GM19468 (cell line): ENCODE measurements around the gene SLC6A9.

ENCODE experiments used
- ATAC-seq: cut with Tn5 transposase; IDR thresholded peaks from one replicate; pipeline ENCODE4 v1.9.1; 2021; ENCODE audit warnings: mild to moderate bottlenecking, moderate library complexity, moderate number of reproducible peaks; ENCODE audit not compliant: unreplicated experiment; ENCODE audit errors: extremely low read depth

Gene SLC6A9

DNA sequence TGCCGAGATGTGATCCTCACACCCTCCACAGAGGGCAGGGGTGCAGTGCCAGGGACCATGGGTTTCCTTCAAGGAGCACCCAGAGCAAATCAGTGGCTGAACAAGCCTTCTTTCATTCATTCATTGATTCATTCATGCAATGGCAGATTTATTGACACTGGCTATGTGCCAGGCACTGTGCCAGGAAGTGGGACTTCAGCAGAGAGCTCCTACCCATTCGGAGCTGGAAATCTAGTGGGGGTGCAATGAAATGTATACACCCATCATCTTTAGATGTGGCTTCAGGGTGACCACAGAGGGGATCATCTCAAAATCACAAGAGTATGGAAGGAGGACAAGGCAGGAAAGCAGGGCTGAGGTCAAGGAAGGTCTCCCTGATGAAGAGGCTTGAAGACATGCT, 18.9 kb downstream of the SLC6A9 start:
- no peak for ATAC-seq

DNA sequence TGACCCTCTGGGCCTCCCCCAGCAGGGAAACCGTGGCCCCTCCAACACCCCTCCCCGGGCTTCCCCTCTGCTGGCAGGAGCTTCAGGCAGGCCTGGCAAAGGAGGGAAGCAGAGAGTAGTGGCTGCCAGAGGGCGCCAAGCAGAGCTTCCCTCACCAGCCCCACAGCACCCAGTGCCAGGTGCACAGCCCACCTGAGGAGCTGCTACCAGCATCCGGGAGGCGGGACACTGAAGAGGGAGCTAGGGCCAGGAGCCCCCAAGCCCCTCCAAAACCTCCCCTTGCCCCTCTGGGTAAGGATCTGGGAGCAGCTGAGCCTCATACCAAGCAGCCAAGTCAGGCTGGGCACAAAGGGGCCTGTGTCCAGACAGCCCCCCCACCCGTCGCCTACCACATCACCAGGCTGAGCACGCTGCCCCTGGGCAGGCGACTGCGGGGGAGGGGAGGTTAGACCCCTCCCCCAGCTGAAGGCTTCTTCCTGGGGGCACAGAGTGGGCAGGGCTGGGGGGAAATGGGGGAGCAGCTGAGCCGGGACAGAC, 20.3 kb downstream of the SLC6A9 start:
- ATAC-seq = no peak

DNA sequence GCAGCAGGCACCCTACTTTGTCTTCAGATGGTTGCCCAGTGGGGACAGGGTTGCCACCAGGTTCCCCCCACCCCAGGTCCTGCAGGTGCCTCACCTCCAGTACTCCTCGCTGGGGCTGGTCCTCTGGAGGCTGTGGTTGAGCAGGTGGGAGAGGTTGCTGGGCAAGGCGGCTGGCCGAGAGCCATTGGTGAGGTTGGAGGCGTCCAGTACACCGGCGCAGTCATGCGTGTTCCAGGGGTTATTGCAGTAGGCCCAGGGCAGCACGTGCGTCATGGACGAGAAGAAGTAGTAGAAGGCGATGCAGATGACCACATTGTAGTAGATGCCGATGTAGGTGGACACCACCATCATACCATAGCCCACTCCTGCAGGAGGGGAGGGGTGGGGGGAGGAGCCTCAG, 23.0 kb downstream of the SLC6A9 start:
- ATAC-seq = no peak

DNA sequence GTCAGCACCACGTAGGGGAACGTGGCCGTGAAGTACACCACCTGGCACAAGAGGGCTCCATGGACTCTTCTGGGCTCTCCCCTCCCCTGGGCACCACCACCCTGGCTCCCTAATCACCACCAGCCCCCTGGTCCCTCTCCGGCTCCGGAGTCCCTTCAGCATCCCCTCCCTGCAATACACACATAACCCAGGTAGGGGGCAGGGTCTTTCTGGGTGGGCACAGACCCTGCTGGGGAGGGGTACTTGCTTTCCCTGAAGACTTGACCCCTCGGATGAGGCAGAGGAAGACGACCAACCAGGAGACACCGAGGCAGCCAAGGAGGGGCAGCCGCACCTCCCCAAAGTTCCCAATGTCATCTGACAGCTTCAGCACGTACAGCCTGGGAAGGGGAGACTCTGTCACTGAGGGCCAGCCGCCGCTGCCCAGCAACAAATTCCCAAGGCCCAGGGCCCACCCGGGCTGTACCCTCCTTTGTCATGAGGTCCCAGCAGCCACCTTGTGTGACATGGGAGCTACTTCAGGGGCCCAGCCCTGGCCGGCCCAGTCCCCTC, 28.6 kb downstream of the SLC6A9 start:
- no peak for ATAC-seq

DNA sequence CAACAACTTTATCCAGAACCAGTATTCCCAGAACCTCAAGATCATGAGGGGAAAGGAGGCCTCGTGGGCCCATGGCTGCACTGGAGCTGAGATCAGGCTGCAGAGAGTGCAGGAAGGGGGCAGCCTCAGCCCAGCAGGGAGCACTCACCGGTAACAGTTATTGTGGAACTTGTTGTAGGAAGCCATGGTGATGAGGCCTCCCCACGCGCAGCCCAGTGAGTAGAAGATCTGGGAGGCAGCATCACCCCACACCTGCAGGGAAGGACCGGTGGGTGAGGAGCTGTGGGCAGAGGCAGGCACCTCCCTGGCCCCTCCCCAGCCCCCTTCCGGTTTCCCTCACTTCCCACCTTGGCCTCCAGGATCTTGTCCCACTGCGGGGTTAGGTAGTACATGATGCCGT, 29.1 kb downstream of the SLC6A9 start:
- ATAC-seq = no peak

DNA sequence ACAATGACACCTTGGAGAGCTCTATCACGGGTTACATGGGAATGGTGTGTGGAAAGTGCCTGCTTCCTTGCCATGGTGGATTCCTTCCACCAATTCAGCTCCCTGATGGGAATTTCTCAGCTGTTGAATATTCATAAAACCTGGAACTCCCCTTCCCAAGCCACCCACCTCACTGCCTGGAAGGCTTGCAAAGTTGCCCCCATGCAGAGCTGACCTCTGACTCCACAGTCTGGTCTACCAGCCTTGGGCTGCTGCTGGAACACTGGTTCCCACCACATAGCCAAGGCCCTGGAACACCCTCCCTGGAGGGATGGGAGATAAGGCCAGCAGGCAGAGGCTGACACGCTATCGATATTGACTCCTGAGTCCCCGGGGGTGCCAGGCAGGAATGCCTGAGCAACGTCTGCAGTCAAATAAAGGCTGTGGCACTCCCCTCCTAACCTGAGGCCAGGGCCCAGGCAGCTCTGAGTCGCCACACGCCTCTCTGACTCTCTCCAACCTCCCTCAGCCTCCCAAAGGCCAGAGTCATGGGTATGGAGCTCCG, 31.1 kb downstream of the SLC6A9 start:
- ATAC-seq = no peak

DNA sequence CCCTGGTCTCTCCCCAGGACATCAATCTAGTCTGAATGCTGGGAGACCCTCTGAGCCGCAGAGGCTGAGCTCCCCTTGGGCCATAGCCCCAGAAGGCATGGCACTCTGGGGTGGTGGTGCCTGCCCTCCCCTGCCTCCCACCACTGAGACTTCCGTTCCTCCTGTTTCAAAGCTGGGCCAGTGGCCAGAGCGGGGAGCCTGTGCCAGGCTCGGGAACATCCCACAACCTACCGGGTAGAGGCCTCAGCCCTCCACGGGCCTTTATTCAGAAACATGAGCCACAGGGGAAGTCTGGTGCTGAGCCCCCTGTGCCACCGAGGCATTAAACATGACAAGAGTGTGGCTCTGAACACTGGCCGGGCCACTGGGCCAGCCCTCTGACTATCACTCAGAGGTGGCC, 31.8 kb downstream of the SLC6A9 start:
- no peak for ATAC-seq

DNA sequence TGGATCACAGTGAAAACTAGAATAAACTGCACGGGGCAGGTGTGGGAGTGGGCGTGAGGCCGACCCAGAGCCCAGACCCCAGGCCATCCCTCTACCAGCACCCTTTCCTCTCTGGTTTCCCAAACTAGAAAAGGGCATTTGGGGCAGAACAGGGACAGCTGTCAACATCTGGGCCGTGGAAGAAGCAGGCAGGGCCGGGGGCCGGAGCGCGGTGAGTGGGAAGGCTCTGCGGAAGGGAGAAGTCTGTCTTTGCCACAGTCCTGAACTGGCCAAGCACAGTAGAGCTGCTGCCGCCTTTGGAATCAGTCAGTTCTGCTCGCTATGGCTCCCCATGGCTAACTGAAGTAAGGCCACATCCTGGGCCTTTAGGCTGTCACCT, 33.3 kb downstream of the SLC6A9 start:
- ATAC-seq = no peak

DNA sequence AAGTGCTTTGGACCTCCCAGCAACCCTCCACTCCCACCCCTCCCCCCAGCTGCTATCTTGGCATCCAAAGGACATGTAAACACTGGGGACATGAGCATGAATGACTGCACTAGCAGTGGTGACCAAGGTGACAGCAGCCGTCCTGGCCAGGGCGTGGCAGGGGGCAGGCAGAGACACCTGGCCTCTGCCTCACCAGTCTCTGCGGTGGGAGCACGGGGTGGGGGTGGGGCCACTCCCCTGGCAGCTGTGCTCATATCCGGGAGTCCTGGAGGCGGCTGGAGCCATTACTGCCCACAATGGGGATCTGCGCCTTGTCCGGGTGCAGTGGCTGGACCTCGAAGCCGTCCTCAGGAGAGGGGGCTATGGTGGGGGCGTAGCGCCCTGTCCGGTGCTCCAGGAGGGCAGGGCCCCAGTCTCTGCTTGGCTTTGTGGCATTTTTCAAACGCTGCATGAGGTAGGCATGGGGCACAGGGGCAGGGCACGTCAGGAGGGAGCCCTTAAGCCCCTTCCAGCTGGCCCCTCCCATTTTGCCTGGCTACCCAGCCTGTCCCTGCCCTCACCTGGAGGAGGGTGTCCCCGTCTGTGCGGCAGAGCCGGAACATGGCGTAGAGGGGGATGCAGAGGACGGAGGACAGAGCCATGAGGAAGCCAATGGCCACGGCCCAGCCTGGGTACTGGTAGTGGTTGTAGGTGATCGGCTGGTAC, 33.8 kb downstream of the SLC6A9 start:
- no peak for ATAC-seq

DNA sequence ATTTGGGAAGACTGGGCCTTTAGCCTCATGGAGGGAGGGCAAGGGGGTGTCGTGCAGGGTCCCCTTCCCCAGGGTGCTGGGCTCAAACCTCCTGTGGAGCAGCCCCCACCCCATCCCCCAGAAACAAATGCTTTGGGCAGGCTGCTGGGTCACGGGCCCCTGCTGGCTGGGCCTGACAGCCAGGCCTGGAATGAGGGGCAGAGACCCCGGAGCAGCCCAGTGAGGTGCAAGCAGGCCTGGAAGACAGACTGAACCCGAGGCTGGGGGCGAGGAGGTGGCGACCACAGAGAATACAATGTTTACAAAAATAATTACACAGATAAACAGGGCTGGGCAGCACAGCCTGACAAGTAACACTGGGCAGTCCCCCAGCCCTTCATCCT, 34.5 kb downstream of the SLC6A9 start:
- ATAC-seq = no peak

DNA sequence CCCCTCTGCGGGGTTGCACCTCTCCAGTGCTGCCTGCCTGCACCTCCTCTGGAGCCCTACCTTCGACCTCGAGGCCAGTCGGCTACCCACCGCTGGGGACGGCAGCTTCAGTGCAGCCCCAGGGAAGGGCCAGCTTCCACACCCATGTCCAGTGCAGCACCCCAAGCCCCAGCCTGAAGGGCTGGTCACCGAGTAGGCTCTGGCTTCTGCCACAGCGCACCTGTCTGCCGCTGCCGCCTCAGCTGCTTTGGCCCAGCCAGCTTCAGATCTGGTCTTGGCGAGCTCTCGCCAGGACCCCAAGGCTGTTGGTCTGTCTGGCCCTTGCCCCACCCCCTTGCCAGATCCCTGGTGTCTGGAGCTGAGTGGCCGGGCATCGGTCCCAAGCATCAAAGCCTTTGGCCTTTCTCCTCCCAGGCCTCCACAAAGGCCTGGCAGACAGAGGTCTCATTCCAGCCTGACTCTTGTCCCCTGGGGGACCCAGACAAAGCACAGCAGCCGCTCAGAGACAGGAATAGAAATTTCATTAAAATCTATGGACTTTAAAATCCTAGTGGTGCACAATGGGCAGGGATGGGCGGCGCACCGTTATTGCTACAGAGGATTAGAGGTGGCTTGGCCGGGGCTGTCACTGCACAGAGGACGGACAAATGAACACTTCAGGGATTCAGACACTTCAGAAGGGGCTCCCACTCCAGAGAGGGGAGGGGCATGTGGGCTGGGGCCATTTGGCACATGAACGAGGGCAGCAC, 35.1 kb downstream of the SLC6A9 start:
- ATAC-seq = no peak

DNA sequence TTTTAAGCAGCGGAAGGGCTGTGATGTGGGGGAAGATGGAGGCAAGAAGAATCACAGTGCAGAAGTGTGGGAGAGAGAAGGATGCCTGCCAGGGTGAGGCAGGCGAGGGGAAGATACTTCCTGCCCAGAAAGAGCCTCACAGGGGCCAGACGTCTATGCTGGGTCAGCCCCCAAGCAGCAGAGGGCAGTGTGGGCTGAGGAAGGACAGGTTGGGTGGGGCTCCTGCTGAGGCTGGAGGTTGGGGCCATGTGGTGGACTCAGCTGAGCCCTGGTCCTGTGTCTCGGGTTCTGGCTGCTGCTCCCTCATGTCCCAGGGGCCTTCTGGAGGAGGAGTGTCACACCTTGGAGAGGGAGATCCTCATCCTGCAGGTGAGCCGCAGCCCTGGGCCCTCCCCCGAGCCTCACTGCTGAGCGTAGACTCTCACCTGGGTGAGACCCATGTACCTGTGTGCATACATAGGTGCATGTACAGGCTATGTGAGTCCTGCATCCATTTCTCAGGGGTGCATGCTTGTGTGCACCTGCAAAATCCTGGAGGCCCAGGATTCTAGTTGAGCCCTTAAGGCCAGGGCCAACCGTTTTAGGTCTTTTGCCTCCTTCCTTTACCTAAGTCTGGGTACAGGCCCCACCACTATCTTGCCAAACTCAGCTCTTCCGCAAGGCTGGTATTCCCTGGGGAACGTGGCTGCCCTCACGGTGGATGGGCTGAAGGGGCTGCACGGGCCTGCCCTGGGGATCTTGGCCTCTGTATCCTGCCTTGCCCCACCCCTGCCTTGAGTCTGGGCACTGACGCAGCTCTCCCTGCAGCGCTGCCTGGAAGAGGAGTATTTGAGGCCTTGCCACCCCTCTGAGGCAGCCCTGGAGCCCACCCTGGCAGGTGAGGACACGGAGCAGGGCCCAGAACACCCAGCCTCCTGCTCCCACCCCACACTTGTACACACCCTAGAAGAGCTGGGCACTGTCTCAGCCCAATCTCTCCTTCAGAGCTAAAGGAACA, 36.2 kb downstream of the SLC6A9 start:
- ATAC-seq = no peak

DNA sequence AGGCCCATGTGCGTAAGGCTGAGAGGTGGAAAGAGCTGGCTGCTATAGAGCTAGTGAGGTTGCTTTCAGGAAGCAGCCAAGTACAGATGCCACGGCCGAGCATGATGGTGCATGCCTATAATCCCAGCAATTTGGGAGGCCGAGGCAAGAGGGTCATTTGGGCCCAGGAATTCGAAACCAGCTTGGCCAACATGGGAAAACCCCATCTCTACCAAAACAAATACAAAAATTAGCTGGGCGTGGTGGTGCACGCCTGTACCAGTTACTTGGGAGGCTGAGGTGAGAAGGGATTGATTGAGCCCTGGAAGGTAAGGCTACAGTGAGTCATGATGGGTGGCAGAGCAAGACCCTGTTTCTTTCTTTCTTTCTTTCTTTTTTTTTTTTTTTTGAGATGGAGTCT, 37.2 kb downstream of the SLC6A9 start:
- no peak for ATAC-seq

DNA sequence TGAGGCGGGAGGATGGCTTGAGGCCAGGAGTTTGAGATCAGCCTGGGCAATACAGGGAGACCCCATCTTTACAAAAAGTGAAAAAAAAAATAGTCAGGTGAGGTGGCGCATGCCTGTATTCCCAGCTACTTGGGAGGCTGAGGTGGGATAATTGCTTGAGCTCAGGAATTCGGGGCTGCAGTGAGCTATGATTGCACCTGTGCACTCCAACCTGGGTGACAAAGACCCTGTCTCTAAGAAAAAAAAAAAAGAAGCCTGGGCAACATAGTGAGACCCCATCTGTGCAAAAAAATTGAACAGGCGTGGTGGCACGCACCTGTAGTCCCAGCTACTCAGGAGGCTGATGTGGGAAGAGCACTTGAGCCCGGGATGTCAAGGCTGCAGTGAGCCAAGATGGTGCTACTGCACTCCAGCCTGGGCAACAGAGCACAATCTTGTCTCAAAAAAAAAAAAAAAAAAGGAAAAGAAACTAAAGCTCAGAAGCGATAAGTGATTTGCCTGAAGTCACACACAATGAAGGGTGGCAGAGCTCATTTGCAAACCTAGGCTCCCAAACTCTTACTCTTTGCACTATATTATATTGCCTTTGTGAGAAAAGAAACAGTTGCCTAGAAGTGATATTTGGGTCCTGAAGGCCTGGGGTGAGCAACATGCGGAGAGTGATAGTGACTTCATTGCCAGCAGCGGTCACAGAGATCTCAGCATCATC, 37.9 kb downstream of the SLC6A9 start:
- ATAC-seq = no peak

DNA sequence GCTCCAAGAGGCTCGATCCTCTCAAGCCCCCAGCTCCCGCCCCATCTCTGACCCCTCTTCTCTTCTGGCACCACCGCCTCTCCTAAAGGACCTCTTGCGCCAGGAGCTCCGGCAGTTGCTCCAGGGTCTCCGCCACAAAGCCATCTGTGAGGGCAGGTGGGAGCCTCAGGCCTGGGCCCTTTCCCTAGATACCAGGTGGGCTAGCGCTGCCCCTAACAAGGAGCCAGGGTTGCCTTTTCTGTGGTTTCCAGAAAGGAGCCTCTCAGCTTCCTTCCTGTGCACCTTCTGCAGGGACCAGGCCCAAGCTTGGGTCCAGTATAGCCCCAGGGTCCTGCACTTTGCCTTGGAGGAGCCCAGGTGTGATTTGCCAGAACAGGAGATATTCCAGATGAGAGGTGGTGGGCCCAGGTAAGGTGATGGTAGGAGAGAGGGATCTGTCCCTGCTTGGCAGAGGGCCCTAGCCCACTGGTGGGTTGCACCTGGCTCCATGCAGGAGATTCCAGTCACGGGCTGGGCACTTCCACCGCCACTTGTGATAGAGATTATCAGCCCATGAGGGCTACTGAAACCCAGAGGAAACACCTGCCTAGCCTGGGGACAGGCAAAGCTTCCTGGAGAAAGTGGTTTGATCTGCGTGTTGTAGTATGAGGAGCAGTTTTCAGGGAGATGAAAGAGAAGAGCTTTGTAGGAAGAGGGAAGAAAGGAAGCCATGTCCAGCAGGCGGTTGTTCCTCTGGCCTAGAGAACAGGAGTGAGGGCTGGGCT, 38.8 kb downstream of the SLC6A9 start:
- no peak for ATAC-seq

DNA sequence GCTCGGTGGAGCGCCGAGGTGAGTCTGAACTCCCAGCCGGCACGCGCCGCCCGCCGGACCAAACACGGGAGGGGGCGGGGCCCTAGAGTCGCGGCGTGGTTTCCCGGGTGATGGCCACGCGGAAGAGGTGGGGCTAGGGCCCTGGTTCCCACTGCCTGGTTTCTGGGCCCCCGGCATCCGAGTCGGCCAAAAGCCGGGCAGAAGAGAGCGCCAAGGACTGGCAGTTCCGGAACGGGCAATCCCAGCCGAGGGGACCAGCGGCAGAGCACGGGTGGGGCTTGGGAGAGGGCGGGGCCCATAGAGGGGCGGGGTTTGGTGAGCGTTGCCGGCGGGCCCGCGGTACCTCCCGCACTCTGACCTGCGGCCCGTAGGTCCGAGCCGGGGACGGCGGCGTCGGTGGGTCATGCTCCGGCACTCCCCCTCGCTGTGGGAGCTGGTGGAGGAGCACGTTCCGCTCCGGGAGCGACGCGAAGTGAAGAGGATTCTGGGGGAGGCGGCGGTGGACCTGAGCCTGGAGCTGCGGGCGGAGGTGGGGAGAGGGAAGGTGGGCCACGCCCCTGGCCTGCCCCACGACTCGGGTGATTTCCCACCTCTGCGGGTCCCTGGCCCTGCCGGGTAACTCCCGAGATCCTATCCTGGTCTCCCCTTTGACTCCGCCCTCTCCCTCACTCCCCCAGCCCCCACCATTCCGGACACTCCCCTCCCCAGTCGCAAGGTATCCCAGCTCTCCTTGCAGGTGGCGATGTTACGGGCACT, 39.6 kb downstream of the SLC6A9 start, which contains the start of gene CCDC24:
TSS of gene CCDC24 (plus strand) at position 124 of the 756 bp plus-strand sequence. CDS start at position 404, 280 bp downstream.
- ATAC-seq = no peak

DNA sequence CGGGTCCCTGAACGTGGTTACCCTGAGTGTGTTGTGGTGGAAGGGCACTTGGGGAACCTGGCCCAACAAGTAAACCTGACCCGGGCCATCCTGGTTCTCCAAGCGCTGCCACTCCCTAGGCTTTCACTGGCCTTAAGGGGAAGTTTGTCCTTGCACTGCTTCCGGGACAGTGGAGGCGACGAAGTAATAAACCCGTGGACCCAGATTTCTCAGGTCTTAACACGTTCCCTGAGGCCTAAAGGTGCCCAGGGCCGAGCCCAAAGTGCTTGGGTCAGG, 40.1 kb downstream of the SLC6A9 start:
- ATAC-seq = no peak
